Measurements from ENCODE around the gene SYT11. TPM values are rescaled to one million over a fixed set of nuclear protein-coding genes. Genes with fewer than 3 reads are reported as not detected.
"Not testable (repeated sequence)": the region's sequence is repeated elsewhere in the genome, so short reads cannot be mapped to it uniquely, and the experiment has no call there.

The SYT11 gene
- total and polyA plus RNA-seq, 2 experiments from 2014 or later, result 0.39 to 2.0 TPM

DNA sequence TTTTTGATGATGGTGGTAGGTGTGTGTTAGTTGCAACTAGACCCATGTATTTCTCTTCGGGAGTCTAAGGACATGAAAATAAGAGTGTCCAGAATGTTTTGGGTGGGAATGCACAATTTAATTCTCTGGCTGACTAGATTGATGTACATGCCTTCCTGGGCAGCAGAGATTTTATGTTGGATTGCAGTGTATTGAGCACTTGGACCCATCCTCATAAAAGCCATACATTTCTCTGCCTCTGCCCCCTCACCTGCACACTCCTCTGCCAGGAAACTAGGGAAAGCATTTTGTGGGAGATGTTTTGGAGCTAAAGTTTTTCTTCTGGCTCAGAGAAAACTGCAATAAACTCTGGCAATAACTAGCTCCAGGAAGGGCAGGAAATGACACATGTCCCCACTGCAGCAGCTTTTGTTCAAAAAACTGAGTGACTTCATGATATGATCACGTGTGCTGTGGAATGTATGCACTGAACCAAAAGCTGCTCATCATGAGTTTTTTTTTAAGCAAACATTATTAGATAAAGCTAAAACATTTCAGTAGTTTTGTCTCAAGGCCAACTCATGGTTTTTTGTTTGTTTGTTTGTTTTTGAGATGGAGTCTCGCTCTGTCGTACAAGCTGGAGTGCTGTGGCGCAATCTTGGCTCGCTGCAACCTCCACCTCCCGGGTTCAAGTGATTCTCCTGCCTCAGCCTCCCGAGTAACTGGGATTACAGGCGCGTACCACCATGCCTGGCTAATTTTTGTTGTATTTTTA, 34.2 kb downstream of the SYT11 start:
- TF ChIP-seq, protein P1, sequence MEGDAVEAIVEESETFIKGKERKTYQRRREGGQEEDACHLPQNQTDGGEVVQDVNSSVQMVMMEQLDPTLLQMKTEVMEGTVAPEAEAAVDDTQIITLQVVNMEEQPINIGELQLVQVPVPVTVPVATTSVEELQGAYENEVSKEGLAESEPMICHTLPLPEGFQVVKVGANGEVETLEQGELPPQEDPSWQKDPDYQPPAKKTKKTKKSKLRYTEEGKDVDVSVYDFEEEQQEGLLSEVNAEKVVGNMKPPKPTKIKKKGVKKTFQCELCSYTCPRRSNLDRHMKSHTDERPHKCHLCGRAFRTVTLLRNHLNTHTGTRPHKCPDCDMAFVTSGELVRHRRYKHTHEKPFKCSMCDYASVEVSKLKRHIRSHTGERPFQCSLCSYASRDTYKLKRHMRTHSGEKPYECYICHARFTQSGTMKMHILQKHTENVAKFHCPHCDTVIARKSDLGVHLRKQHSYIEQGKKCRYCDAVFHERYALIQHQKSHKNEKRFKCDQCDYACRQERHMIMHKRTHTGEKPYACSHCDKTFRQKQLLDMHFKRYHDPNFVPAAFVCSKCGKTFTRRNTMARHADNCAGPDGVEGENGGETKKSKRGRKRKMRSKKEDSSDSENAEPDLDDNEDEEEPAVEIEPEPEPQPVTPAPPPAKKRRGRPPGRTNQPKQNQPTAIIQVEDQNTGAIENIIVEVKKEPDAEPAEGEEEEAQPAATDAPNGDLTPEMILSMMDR (IDR thresholded peaks at IDR 0.05; ENCODE audit: poor library complexity), result no peak
- TF ChIP-seq EZH2phosphoT487 (IDR thresholded peaks at IDR 0.05; ENCODE audit: low read depth, severe bottlenecking, unreplicated experiment), result no peak
- TF ChIP-seq EZH2 (IDR thresholded peaks at IDR 0.05; ENCODE audit: borderline replicate concordance), result no peak

DNA sequence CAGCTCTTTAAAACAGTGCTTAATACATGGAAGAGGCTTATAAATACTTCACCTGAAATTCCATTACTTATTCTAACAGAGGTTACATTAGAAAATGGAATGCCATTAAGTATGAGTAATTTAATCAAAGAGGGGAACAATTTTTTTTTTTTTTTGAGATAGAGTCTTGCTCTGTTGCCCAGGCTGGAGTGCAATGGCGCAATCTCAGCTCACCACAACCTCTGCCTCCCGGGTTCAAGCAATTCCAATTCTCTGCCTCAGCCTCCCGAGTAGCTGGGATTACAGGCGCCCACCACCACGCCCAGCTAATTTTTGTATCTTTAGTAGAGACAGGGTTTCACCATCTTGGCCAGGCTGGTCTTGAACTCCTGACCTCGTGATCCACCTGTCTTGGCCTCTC, 36.2 kb downstream of the SYT11 start:
- not testable (repeated sequence) for H3K27me3 ChIP-seq; H3K36me3 ChIP-seq (replicated peaks; ENCODE audit: insufficient read depth, low read depth); H4K20me1 ChIP-seq (ENCODE audit: insufficient read depth, poor library complexity, severe bottlenecking); H3K4me2 ChIP-seq; H3K9me3 ChIP-seq (ENCODE audit: low read depth); H3K9me2 ChIP-seq (replicated peaks; ENCODE audit: insufficient read depth); H3K27ac ChIP-seq; H2AFZ ChIP-seq; H3K79me2 ChIP-seq; H3K4me3 ChIP-seq; DNase-seq (ENCODE audit: low spot score)
- 98% methylated on average over 6 of the region's 6 CpGs for WGBS (ENCODE audit: low lambda C conversion rate, missing lambda C conversion rate)
- H3K4me1 ChIP-seq (ENCODE audit: insufficient read depth), result peaks cover 11% of the 10 kb centered on the region

More for the DNA sequence above, 34.2 kb downstream of the SYT11 start:
- peak overlapping the region; percentile 87 for H3K27ac ChIP-seq
- no peak overlapping the region for H3K4me2 ChIP-seq
- DNase-seq (ENCODE audit: low spot score), result peak; percentile 52
- no peaks in the 10 kb centered on the region for H3K9me2 ChIP-seq (replicated peaks; ENCODE audit: insufficient read depth)
- no peaks in the 10 kb centered on the region for H3K36me3 ChIP-seq (replicated peaks; ENCODE audit: insufficient read depth, low read depth)
- H3K79me2 ChIP-seq, result no peaks in the 10 kb centered on the region
- H3K9me3 ChIP-seq (ENCODE audit: low read depth), result no peaks in the 10 kb centered on the region
- H3K4me1 ChIP-seq (ENCODE audit: insufficient read depth), result peaks cover 11% of the 10 kb centered on the region
- no peak overlapping the region for H2AFZ ChIP-seq
- no peak overlapping the region for H3K4me3 ChIP-seq
- no peaks in the 10 kb centered on the region for H3K27me3 ChIP-seq
- WGBS (ENCODE audit: low lambda C conversion rate, missing lambda C conversion rate), result 81% methylated on average over 10 of the region's 10 CpGs
- H4K20me1 ChIP-seq (ENCODE audit: insufficient read depth, poor library complexity, severe bottlenecking), result no peaks in the 10 kb centered on the region

- not testable (repeated sequence) for H3K27me3 ChIP-seq; H3K36me3 ChIP-seq (replicated peaks; ENCODE audit: insufficient read depth, low read depth); H4K20me1 ChIP-seq (ENCODE audit: insufficient read depth, poor library complexity, severe bottlenecking); H3K9me3 ChIP-seq (ENCODE audit: low read depth); H2AFZ ChIP-seq; H3K4me2 ChIP-seq; H3K27ac ChIP-seq; H3K79me2 ChIP-seq; DNase-seq (ENCODE audit: low spot score); H3K9me2 ChIP-seq (replicated peaks; ENCODE audit: insufficient read depth); H3K4me3 ChIP-seq
- peaks cover 11% of the 10 kb centered on the region for H3K4me1 ChIP-seq (ENCODE audit: insufficient read depth)
- 95% methylated on average over 8 of the region's 8 CpGs for WGBS (ENCODE audit: low lambda C conversion rate, missing lambda C conversion rate)
Measured at GRCh38 chr1:155896476-155896875, 37.1 kb downstream of the SYT11 start.

- H3K4me1 ChIP-seq (ENCODE audit: insufficient read depth), result peaks cover 7% of the 10 kb centered on the region
- H3K9me2 ChIP-seq (replicated peaks; ENCODE audit: insufficient read depth), result no peaks in the 10 kb centered on the region
- TF ChIP-seq EZH2 (IDR thresholded peaks at IDR 0.05; ENCODE audit: borderline replicate concordance), result no peak
- TF ChIP-seq, protein P1 (IDR thresholded peaks at IDR 0.05; ENCODE audit: poor library complexity), result no peak
- no peak for TF ChIP-seq EZH2phosphoT487 (IDR thresholded peaks at IDR 0.05; ENCODE audit: low read depth, severe bottlenecking, unreplicated experiment)
- no peak overlapping the region for H3K4me3 ChIP-seq
- no peak overlapping the region for H2AFZ ChIP-seq
- no peak for DNase-seq (ENCODE audit: low spot score)
- H3K9me3 ChIP-seq (ENCODE audit: low read depth), result no peaks in the 10 kb centered on the region
- H4K20me1 ChIP-seq (ENCODE audit: insufficient read depth, poor library complexity, severe bottlenecking), result no peaks in the 10 kb centered on the region
- no peak overlapping the region for H3K27ac ChIP-seq
- no peak overlapping the region for H3K4me2 ChIP-seq
- peaks cover 6% of the 10 kb centered on the region for H3K36me3 ChIP-seq (replicated peaks; ENCODE audit: insufficient read depth, low read depth)
- H3K27me3 ChIP-seq, result no peaks in the 10 kb centered on the region
- H3K79me2 ChIP-seq, result no peaks in the 10 kb centered on the region
- 67% methylated on average over 1 of the region's 1 CpG for WGBS (ENCODE audit: low lambda C conversion rate, missing lambda C conversion rate)
Measured at GRCh38 chr1:155897746-155898145, 38.4 kb downstream of the SYT11 start.
